ENCODE measurements around the gene C22orf39.

The C22orf39 gene

DNA sequence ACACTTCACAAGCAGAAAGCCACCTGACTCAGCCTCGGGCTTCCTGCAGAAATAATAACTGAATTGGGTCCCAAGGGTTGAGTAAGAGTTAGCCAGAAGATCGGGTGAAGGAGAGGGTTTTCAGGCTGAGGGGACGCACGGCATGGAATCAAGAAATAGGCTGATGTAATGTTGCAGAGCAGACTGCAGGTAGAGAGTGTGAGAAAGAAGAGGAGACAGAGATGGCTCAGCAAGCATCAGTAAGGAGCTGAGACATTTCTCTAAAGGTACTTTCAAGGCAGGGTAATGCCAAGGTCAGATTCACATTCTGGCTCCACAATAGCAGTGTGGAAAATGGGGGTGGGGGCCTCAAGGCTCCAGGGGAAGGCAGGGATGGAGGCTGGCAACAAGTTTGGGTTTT lies 34.6 kb downstream of the C22orf39 start:
- H3K4me3 ChIP-seq (ENCODE audit: low read depth in 1 of 2, low read length in 2 of 2): no peak overlapping the region
- peaks cover 8% of the 10 kb centered on the region for H3K4me1 ChIP-seq (ENCODE audit: insufficient read depth, low read length)
- H3K79me2 ChIP-seq (ENCODE audit: insufficient read depth, low read length): peaks cover 91% of the 10 kb centered on the region
- H3K36me3 ChIP-seq (ENCODE audit: insufficient read depth, low read length): peaks cover 64% of the 10 kb centered on the region
- no peaks in the 10 kb centered on the region for H3K27me3 ChIP-seq (ENCODE audit: insufficient read depth, low read length, poor library complexity)
- peaks cover 40% of the 10 kb centered on the region for H4K20me1 ChIP-seq (ENCODE audit: insufficient read depth, low read length)
- no peak overlapping the region for H3K4me2 ChIP-seq (ENCODE audit: insufficient read depth, low read length)
- no peak for ATAC-seq (ENCODE audit: insufficient read depth, low read depth)
- no peaks in the 10 kb centered on the region for H3K9me3 ChIP-seq (ENCODE audit: insufficient read depth, low read length, severe bottlenecking)
- no peak overlapping the region; the same call in 1 of the 2 replicates for H3K9ac ChIP-seq (ENCODE audit: low read depth, low read length)
- no peak overlapping the region for H2AFZ ChIP-seq (ENCODE audit: low read depth, low read length)
- TF ChIP-seq, protein P1, sequence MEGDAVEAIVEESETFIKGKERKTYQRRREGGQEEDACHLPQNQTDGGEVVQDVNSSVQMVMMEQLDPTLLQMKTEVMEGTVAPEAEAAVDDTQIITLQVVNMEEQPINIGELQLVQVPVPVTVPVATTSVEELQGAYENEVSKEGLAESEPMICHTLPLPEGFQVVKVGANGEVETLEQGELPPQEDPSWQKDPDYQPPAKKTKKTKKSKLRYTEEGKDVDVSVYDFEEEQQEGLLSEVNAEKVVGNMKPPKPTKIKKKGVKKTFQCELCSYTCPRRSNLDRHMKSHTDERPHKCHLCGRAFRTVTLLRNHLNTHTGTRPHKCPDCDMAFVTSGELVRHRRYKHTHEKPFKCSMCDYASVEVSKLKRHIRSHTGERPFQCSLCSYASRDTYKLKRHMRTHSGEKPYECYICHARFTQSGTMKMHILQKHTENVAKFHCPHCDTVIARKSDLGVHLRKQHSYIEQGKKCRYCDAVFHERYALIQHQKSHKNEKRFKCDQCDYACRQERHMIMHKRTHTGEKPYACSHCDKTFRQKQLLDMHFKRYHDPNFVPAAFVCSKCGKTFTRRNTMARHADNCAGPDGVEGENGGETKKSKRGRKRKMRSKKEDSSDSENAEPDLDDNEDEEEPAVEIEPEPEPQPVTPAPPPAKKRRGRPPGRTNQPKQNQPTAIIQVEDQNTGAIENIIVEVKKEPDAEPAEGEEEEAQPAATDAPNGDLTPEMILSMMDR (IDR thresholded peaks at IDR 0.05; ENCODE audit: borderline replicate concordance, extremely low read depth, low read length, poor library complexity, severe bottlenecking): no peak
- TF ChIP-seq EZH2 (IDR thresholded peaks at IDR 0.05; ENCODE audit: borderline replicate concordance, low read depth, low read length, severe bottlenecking): no peak
- DNase-seq: no peak
- H3K27ac ChIP-seq (ENCODE audit: low read length): peak overlapping the region; percentile 24

DNA sequence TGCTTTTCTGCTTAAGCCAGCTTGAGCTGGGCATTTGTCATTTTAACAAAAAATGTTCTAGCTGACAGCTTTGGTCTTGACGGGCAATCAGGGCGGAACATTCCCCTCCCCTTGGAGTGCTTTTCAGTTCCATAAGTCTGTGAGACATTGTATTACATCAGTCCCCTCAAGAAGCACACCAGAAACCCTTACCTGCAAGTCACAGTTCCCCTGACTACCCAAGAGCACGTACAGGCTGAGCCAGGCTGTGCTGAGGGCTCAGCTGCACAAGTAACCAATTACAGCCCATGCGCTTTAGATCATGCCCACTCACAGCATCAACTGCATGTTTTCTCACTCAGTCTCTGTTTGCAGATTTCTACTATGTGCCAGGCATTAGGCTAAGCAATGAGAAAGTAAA lies 35.0 kb downstream of the C22orf39 start:
- ATAC-seq (ENCODE audit: insufficient read depth, low read depth) (no peak), DNase-seq (no peak)
- Histone ChIP-seq H3K9me3 (ENCODE audit: insufficient read depth, low read length, severe bottlenecking) (no peaks in the 10 kb centered on the region), H4K20me1 (ENCODE audit: insufficient read depth, low read length) (peaks cover 43% of the 10 kb centered on the region), H3K4me3 (ENCODE audit: low read depth in 1 of 2, low read length in 2 of 2) (no peak overlapping the region), H3K4me2 (ENCODE audit: insufficient read depth, low read length) (no peak overlapping the region), H2AFZ (ENCODE audit: low read depth, low read length) (no peak overlapping the region), H3K4me1 (ENCODE audit: insufficient read depth, low read length) (0 out of 2 replicates have a peak, but pooled peaks cover 3% of the 10 kb centered on the region), H3K27ac (ENCODE audit: low read length) (peak overlapping the region; percentile 24), H3K36me3 (ENCODE audit: insufficient read depth, low read length) (peaks cover 65% of the 10 kb centered on the region), H3K27me3 (ENCODE audit: insufficient read depth, low read length, poor library complexity) (no peaks in the 10 kb centered on the region), H3K79me2 (ENCODE audit: insufficient read depth, low read length) (peaks cover 87% of the 10 kb centered on the region), H3K9ac (ENCODE audit: low read depth, low read length) (no peak overlapping the region)
- TF ChIP-seq, protein P1 (IDR thresholded peaks at IDR 0.05; ENCODE audit: borderline replicate concordance, extremely low read depth, low read length, poor library complexity, severe bottlenecking): no peak
- TF ChIP-seq EZH2 (IDR thresholded peaks at IDR 0.05; ENCODE audit: borderline replicate concordance, low read depth, low read length, severe bottlenecking): no peak

DNA sequence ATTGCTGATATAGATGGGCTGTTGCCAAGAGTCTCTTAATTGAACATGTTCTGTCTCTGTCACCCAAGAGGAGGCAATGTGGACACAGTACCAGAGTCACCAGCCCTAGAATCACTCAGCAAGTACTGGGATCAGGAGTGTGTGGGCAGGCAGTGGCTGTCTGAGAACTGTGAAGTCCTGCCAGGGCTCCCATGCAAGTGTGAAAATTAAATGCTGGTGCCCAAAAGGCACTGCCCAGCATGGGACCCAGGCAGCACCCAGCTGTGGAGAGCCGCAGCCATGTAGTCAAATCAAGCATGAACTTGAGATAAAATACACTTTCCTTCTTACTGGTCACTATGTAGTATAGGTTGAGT lies 35.8 kb downstream of the C22orf39 start:
- no peak overlapping the region for H2AFZ ChIP-seq (ENCODE audit: low read depth, low read length)
- no peak overlapping the region for H3K9ac ChIP-seq (ENCODE audit: low read depth, low read length)
- ATAC-seq (ENCODE audit: insufficient read depth, low read depth) (no peak), DNase-seq (no peak)
- H3K27ac ChIP-seq (ENCODE audit: low read length): peak overlapping the region; percentile 12; the same call in 1 of the 2 replicates
- H4K20me1 ChIP-seq (ENCODE audit: insufficient read depth, low read length): peaks cover 43% of the 10 kb centered on the region
- no peaks in the 10 kb centered on the region for H3K4me1 ChIP-seq (ENCODE audit: insufficient read depth, low read length)
- peaks cover 67% of the 10 kb centered on the region for H3K36me3 ChIP-seq (ENCODE audit: insufficient read depth, low read length)
- H3K4me3 ChIP-seq (ENCODE audit: low read depth in 1 of 2, low read length in 2 of 2): no peak overlapping the region
- H3K9me3 ChIP-seq (ENCODE audit: insufficient read depth, low read length, severe bottlenecking): no peaks in the 10 kb centered on the region
- no peak for TF ChIP-seq EZH2 (IDR thresholded peaks at IDR 0.05; ENCODE audit: borderline replicate concordance, low read depth, low read length, severe bottlenecking)
- TF ChIP-seq, protein P1 (IDR thresholded peaks at IDR 0.05; ENCODE audit: borderline replicate concordance, extremely low read depth, low read length, poor library complexity, severe bottlenecking): no peak
- no peaks in the 10 kb centered on the region for H3K27me3 ChIP-seq (ENCODE audit: insufficient read depth, low read length, poor library complexity)
- no peak overlapping the region for H3K4me2 ChIP-seq (ENCODE audit: insufficient read depth, low read length)
- peaks cover 78% of the 10 kb centered on the region for H3K79me2 ChIP-seq (ENCODE audit: insufficient read depth, low read length)
